ENCODE measurements around the gene RRM1.

DNA sequence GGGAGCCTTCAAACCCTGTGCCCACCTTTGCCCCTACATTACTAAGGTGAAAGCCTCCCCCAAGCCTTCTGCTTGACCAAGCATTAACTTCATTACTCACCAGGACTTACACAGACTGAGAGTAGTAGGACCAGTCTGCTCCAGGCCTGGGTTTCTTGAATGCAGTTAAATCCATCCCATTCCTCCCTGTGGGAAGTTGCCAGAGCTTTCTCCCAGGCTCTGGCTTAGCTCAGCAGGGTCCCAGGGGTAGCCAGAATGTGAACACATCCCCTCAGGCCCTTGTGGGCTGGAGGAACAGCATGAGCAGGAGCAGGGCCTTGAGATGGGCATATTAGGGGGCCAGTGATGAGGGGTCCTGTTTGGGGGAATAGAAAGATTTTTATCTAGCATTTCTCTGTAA is 59.9 kb downstream of the RRM1 start:
- TF ChIP-seq, protein P1, sequence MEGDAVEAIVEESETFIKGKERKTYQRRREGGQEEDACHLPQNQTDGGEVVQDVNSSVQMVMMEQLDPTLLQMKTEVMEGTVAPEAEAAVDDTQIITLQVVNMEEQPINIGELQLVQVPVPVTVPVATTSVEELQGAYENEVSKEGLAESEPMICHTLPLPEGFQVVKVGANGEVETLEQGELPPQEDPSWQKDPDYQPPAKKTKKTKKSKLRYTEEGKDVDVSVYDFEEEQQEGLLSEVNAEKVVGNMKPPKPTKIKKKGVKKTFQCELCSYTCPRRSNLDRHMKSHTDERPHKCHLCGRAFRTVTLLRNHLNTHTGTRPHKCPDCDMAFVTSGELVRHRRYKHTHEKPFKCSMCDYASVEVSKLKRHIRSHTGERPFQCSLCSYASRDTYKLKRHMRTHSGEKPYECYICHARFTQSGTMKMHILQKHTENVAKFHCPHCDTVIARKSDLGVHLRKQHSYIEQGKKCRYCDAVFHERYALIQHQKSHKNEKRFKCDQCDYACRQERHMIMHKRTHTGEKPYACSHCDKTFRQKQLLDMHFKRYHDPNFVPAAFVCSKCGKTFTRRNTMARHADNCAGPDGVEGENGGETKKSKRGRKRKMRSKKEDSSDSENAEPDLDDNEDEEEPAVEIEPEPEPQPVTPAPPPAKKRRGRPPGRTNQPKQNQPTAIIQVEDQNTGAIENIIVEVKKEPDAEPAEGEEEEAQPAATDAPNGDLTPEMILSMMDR (IDR thresholded peaks at IDR 0.05), result no peak
- no peak for TF ChIP-seq POLR2A (IDR thresholded peaks at IDR 0.05)
